A673 (cell line): ENCODE measurements around the gene NASP. TPM values are rescaled to one million over a fixed set of nuclear protein-coding genes. Genes with fewer than 3 reads are reported as not detected.
A peak's percentile ranks its signal among the peaks of the same experiment; 100 is the strongest.

Experiments used
- BruUV-seq: library from RNA; stranded (reverse); fragments of 400-500 nt; replicated peaks from 2 replicates; lab custom pipeline; 2021; lab: Mats Ljungman, UMichigan
- CTCF ChIA-PET: fragments of 300-600 bp; sonication (Branson Sonifier 250); formaldehyde crosslinking; loops from one replicate; lab custom pipeline; 2022; ENCODE audit warnings: antibody characterized with exemption; lab: Charles Lee
- POLR2A ChIA-PET: fragments of 300-600 bp; sonication (Branson Sonifier 250); formaldehyde crosslinking; loops from one replicate; lab custom pipeline; 2022; ENCODE audit warnings: antibody characterized with exemption; ENCODE audit not compliant: low non-redundant PET; lab: Charles Lee
- DNase-seq: peaks from one replicate; pipeline ENCODE4 v3.0.0-alpha.2; 2015; ENCODE audit warnings: low spot score
- H3K27ac ChIP-seq: fragments of 200-600 bp; sonication (generic); 2 replicates; pipeline ENCODE4 v1.5.1; 2016; ENCODE audit warnings: mixed run types, low read depth, mild to moderate bottlenecking, mixed read lengths, antibody characterized with exemption, low read length; ENCODE audit not compliant: poor library complexity, severe bottlenecking
- H3K27me3 ChIP-seq: fragments of 200-600 bp; sonication (generic); replicated peaks from 2 replicates; pipeline ENCODE4 v1.6.1; 2017; ENCODE audit warnings: mixed run types, low read depth, mild to moderate bottlenecking, mixed read lengths, antibody characterized with exemption, low read length; ENCODE audit not compliant: insufficient read depth, poor library complexity
- H3K36me3 ChIP-seq: fragments of 200-600 bp; sonication (generic); 2 replicates; pipeline ENCODE4 v1.6.1; 2016; ENCODE audit warnings: mixed run types, mild to moderate bottlenecking, mixed read lengths, antibody characterized with exemption, low read length; ENCODE audit not compliant: insufficient read depth, poor library complexity, severe bottlenecking
- H3K4me1 ChIP-seq: fragments of 200-600 bp; sonication (generic); 2 replicates; pipeline ENCODE4 v1.6.1; 2017; ENCODE audit warnings: mixed run types, mild to moderate bottlenecking, mixed read lengths, antibody characterized with exemption, low read length; ENCODE audit not compliant: insufficient read depth, poor library complexity, severe bottlenecking
- H3K4me3 ChIP-seq: fragments of 200-600 bp; sonication (generic); 2 replicates; pipeline ENCODE4 v1.5.1; 2016; ENCODE audit warnings: low read depth, mixed run types, mild to moderate bottlenecking, mixed read lengths, low read length; ENCODE audit not compliant: poor library complexity, severe bottlenecking
- H3K9me3 ChIP-seq: fragments of 200-600 bp; sonication (generic); 2 replicates; pipeline ENCODE4 v1.6.1; 2016; ENCODE audit warnings: mixed run types, low read depth, mild to moderate bottlenecking, mixed read lengths, antibody characterized with exemption, low read length; ENCODE audit not compliant: poor library complexity, severe bottlenecking
- EZH2 ChIP-seq: fragments of 200-600 bp; sonication (generic); IDR thresholded peaks from 2 replicates; pipeline ENCODE4 v1.6.1; 2017; ENCODE audit warnings: borderline replicate concordance, low read depth, mild to moderate bottlenecking, mixed read lengths, antibody characterized with exemption, low read length; ENCODE audit not compliant: poor library complexity, severe bottlenecking
- intact Hi-C: fragments of 100-400 bp; cut with micrococcal nuclease; formaldehyde crosslinking; loops from one replicate; pipeline ENCODE4 v1.10.0; 2022; ENCODE audit not compliant: unreplicated experiment
- total RNA-seq: library from RNA; stranded (reverse); gene quantifications from 2 replicates; pipeline ENCODE4 v1.2.3, GENCODE V29; 2021
- TF ChIP-seq, protein P1 (sequence below): fragments of 300-800, 200-600 bp; sonication (generic); conservative IDR thresholded peaks from 2 replicates; pipeline ENCODE4 v1.5.1; 2017; ENCODE audit warnings: low read depth, mild to moderate bottlenecking, antibody characterized with exemption, low read length, moderate library complexity, mixed read lengths

NASP gene
- total RNA-seq, 1 experiment from 2014 or later, result 392 TPM

- Histone ChIP-seq H3K9me3 (no peaks in the 10 kb centered on the region), H3K27ac (no peak overlapping the region), H3K4me1 (no peaks in the 10 kb centered on the region), H3K27me3 (no peaks in the 10 kb centered on the region), H3K4me3 (no peak overlapping the region), H3K36me3 (peaks cover 57% of the 10 kb centered on the region)
- BruUV-seq, result no TSS peak
- no peak for DNase-seq
- no peak for TF ChIP-seq EZH2
- TF ChIP-seq, protein P1, sequence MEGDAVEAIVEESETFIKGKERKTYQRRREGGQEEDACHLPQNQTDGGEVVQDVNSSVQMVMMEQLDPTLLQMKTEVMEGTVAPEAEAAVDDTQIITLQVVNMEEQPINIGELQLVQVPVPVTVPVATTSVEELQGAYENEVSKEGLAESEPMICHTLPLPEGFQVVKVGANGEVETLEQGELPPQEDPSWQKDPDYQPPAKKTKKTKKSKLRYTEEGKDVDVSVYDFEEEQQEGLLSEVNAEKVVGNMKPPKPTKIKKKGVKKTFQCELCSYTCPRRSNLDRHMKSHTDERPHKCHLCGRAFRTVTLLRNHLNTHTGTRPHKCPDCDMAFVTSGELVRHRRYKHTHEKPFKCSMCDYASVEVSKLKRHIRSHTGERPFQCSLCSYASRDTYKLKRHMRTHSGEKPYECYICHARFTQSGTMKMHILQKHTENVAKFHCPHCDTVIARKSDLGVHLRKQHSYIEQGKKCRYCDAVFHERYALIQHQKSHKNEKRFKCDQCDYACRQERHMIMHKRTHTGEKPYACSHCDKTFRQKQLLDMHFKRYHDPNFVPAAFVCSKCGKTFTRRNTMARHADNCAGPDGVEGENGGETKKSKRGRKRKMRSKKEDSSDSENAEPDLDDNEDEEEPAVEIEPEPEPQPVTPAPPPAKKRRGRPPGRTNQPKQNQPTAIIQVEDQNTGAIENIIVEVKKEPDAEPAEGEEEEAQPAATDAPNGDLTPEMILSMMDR, result no peak
- CTCF ChIA-PET, result no interaction called here
- intact Hi-C loops, result no loop called here
- POLR2A ChIA-PET, result no interaction called here
Observed at GRCh38 chr1:45568421-45568820, 15.4 kb upstream of the NASP start.

DNA sequence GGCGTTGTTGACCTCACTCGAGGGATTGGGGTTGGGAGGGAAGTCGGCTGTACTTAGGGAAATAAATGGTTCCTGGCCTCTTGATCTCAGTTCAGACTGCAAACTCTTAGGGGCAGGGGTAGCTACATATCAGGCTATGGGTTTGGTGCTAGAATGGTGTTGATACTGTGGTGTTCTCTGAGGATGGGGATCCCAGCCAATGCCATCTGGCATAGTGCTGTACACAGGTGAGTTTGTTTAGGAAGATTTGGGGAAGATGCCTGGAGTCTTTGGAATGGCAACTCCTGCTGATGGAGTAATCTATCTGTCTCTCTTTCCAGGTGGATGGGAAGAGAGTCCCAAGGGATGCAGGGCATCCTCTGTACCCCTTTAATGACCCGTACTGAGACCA is 14.3 kb upstream of the NASP start:
- ChIA-PET POLR2A (no interaction called here), CTCF (interaction anchor here (0.7 to 1.3 kb wide), 4 partner anchors 14 to 266 kb away, joined by 3 to 5 read pairs (median 4); partner anchors contain the start of gene NASP)
- H3K36me3 ChIP-seq, result peaks cover 49% of the 10 kb centered on the region
- intact Hi-C loops, result no loop called here
- BruUV-seq, result no TSS peak
- no peak for DNase-seq
- TF ChIP-seq, protein P1, result no peak
- no peak for TF ChIP-seq EZH2
- no peaks in the 10 kb centered on the region for H3K9me3 ChIP-seq
- no peak overlapping the region for H3K4me3 ChIP-seq
- H3K27me3 ChIP-seq, result no peaks in the 10 kb centered on the region
- H3K4me1 ChIP-seq, result no peaks in the 10 kb centered on the region
- no peak overlapping the region for H3K27ac ChIP-seq

DNA sequence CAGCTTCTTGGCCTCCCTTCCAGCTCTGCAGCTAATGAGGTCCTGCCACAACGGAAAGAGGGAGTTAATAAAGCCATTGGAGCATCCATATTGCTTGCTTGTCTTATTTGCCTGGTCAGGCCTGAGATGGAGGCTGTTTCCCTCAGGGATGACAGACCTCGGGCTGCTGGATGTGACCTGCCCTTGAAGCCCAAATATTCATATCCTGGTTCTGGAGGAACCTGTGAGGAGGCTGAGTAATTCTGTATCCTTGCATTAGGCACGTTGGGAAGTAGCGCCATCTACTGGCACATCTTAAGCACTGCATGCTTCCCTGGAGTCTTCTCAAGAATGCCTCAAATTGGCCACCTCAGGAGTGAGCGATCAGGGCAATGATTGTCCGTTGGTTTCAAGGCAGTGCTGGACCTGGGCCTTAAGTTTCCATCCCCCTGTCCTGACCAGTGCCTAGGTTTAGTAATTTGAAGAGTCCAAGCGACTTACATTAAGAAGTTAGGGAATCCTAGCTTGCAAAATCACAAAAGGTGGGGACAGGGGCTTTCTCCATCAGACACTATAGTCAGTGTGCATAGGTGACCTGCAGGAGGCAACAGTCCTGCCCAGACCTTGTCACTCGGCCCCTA is 13.8 kb upstream of the NASP start:
- DNase-seq, result peak; percentile 79
- no peaks in the 10 kb centered on the region for H3K9me3 ChIP-seq
- intact Hi-C loops, result loop anchor here (1.0 to 10.0 kb wide), 3 partner anchors 58 to 555 kb away; partner anchors contain the start of genes HECTD3 and UROD
- H3K4me3 ChIP-seq, result no peak overlapping the region
- POLR2A ChIA-PET, result no interaction called here
- BruUV-seq, result no TSS peak
- H3K27ac ChIP-seq, result no peak overlapping the region
- H3K36me3 ChIP-seq, result peaks cover 49% of the 10 kb centered on the region
- no peaks in the 10 kb centered on the region for H3K4me1 ChIP-seq
- CTCF ChIA-PET, result interaction anchor here (1.2 to 1.3 kb wide), 2 partner anchors 13 to 45 kb away, joined by 3 to 4 read pairs; partner anchors contain the start of gene NASP
- H3K27me3 ChIP-seq, result no peaks in the 10 kb centered on the region
- no peak for TF ChIP-seq EZH2
- TF ChIP-seq, protein P1, result peak; percentile 98
